ENCODE data around the gene ZNF511. TPM values are rescaled to one million over a fixed set of nuclear protein-coding genes. Genes with fewer than 3 reads are reported as not detected.
A peak's percentile ranks its signal among the peaks of the same experiment; 100 is the strongest.

The ZNF511 gene
- total and polyA plus RNA-seq, 9 of the 15 experiments (the other 6 are each of a cell fraction or from before 2014, with no cell fraction given): 0.61 to 69.3 (median 40.1) TPM

GRCh38 chr10:133357285-133358161 is 48.8 kb downstream of the ZNF511 start, which contains the start of gene FUOM (continued):
- TF ChIP-seq CHD1 (IDR thresholded peaks at IDR 0.05; ENCODE audit: low read length) (no peak), TFAP4 (CRISPR knock-in tag; IDR thresholded peaks at IDR 0.05; ENCODE audit: borderline replicate concordance) (peak; percentile 28; the same call in 1 of the 2 replicates), FOXP1 (CRISPR knock-in tag; IDR thresholded peaks at IDR 0.05) (no peak), GTF2B (IDR thresholded peaks at IDR 0.05; ENCODE audit: extremely low read depth, insufficient read length) (no peak), MTA1 (IDR thresholded peaks at IDR 0.05; ENCODE audit: borderline replicate concordance) (no peak), SETDB1 (IDR thresholded peaks at IDR 0.05; ENCODE audit: low read length) (no peak), MXI1 (IDR thresholded peaks at IDR 0.05; ENCODE audit: low read depth, low read length) (no peak), HDAC1 (IDR thresholded peaks at IDR 0.05) (peak in 1 of 2 experiments; percentile 42; a peak in 1 of 4 replicates), RBM17 (IDR thresholded peaks at IDR 0.05; ENCODE audit: borderline replicate concordance, low read depth, low read length) (no peak), BRF1 (IDR thresholded peaks at IDR 0.05; ENCODE audit: borderline replicate concordance, extremely low read depth, insufficient read length) (no peak), AFF4 (CRISPR knock-in tag; IDR thresholded peaks at IDR 0.05) (0 out of 2 replicates have a peak, but pooled peaks have one; percentile 47), WHSC1 (IDR thresholded peaks at IDR 0.05; ENCODE audit: low read length) (no peak), POU5F1 (IDR thresholded peaks at IDR 0.05; ENCODE audit: borderline replicate concordance, low read depth, low read length, partially characterized antibody) (no peak), ZFP30 (CRISPR knock-in tag; IDR thresholded peaks at IDR 0.05; ENCODE audit: borderline replicate concordance) (no peak), IRF1 (CRISPR knock-in tag; IDR thresholded peaks at IDR 0.05; ENCODE audit: borderline replicate concordance) (no peak), ZC3H8 (IDR thresholded peaks at IDR 0.05) (no peak), YBX1 (IDR thresholded peaks at IDR 0.05) (no peak), GATAD2A (IDR thresholded peaks at IDR 0.05) (no peak), MXD1 (CRISPR knock-in tag; IDR thresholded peaks at IDR 0.05; ENCODE audit: borderline replicate concordance, poor library complexity, severe bottlenecking) (no peak), PML (IDR thresholded peaks at IDR 0.05; ENCODE audit: low read length) (no peak), NCOA2 (IDR thresholded peaks at IDR 0.05; ENCODE audit: partially characterized antibody in 2 of 2) (no peak), CAMTA2 (CRISPR knock-in tag; conservative IDR thresholded peaks at IDR 0.05) (no peak)

Measured in K562 (cell line).